ENCODE results near the gene SAC3D1. TPM values are rescaled to one million over a fixed set of nuclear protein-coding genes. Genes with fewer than 3 reads are reported as not detected.
"Not testable (repeated sequence)": the region's sequence is repeated elsewhere in the genome, so short reads cannot be mapped to it uniquely, and the experiment has no call there.

The SAC3D1 gene
- total RNA-seq, 1 donor from 2014 or later, result 8.5 TPM

- DNase-seq (ENCODE audit: low read depth in 2 of 2), result not testable (repeated sequence)
Measured at GRCh38 chr11:65023502-65023901, 17.5 kb upstream of the SAC3D1 start.

DNA sequence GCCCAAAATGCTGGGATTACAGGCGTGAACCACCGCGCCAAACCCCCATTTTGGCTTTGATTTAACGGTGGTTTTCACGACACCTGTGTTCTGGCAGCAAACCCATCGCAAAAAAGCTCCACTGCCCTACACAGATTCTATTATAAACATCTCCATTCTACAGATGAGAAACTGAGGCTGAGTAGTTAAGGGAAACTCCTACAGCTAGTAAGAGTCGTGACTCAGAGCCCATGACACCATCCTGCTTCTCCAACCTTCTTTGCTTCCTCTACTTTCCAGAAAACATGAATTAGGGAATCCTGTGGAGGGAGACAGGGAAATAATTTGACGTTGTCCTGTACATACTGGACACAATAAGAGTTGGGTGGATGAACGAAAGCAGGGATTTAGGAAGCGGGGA is 14.2 kb upstream of the SAC3D1 start:
- no peak for DNase-seq (ENCODE audit: low read depth in 2 of 2)

GRCh38 chr11:65027213-65028067 is 13.6 kb upstream of the SAC3D1 start, which contains the start of gene SNX15:
Gene SNX15, plus strand, starts transcription at chr11:65027439. Its CDS starts 99 bp downstream, at chr11:65027538.
- peak; percentile 93 to 97 for DNase-seq (ENCODE audit: low read depth in 2 of 2)

DNA sequence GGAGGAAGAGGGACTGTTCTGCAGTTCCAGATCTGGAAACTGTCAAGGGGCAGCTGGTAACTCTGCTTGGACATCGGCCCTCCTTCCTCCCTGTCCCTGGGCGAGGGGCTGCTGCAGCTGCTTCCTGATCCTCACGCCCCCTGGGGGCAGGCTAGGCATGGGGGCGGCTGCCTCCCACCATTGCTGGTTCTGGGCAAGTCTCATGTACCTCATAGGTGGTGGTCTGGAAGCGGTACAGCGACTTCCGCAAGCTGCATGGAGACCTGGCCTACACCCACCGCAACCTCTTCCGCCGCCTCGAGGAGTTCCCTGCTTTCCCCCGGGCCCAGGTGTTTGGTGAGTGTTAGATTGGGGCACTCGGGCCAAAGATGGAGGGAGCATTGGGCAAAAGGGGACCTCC is 8.8 kb upstream of the SAC3D1 start:
- no peak for DNase-seq (ENCODE audit: low read depth in 2 of 2)

DNA sequence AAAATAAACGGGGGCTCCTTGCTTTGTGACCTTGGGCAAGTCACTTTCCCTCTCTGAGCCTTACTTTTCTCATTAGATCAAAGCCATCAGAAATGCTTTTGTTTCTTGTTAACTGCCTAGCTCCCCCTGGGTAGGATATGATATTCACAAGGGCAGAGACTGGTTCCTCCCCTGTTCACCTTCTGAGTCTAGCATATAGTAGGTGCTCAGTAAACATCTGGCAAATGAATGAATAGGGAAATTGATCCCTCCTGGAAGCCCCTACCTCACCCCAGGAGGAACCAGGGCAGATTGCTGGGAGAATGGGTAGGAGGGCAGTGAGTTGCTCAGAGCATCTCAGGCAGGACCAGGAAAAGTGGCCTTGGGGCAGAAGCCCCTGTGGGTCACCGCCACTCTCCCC is 6.6 kb upstream of the SAC3D1 start:
- DNase-seq (ENCODE audit: low read depth in 2 of 2), result no peak

DNA sequence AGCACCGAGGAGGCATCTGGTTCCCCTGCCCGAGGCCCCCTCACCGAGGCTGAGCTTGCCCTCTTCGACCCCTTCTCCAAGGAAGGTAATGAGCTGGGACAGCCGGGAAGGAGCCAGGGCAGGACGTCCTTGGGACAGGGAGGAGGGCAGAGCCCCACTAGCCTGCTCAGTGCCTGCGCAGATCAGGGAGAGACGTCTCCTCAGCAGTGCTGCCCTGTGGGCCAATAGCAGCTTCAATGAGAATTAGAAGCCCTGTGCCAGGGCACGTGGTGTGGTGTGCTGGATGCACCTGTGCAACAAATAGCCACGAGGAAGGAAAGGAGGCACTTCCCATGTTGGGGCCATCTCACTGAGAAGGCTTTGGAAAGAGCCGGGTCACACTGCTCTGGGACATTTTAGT is 5.4 kb upstream of the SAC3D1 start:
- no peak for DNase-seq (ENCODE audit: low read depth in 2 of 2)

DNA sequence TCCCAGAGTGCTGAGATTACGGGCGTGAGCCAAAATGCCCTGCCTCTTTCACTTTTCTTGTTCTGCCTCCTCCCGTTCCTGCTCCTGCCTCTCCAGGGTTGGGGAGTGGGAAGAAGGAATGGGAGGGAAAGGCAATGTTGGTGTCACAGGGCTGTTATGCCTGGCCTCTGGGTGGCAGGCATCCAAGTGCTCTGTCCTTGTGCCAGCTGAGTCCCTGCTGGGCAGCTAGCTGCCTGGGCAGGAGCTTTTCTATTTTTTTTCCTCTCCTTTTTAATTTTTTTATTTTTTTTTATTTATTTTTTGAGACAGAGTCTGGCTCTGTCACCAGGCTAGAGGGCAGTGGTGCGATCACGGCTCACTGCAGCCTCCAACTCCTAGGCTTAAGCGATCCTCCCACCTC is 4.1 kb upstream of the SAC3D1 start:
- no peak for DNase-seq (ENCODE audit: low read depth in 2 of 2)

DNA sequence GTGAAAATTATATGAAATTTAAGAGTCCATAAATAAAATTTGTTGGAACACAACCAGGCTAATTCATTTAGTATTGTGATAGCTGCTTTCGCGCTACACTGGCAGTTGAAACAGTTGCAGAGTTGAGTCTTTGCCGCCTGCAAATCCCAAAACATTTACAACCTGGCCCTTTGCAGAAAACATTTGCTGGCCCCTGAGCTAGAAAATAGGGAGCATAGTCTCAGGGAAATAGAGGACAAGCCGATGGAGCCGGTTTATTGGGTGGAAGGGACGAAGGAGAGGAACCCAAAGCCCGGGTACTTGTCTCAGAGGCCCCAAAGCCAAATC is 527 bp upstream of the SAC3D1 start:
- DNase-seq (ENCODE audit: low read depth in 2 of 2), result no peak

DNA sequence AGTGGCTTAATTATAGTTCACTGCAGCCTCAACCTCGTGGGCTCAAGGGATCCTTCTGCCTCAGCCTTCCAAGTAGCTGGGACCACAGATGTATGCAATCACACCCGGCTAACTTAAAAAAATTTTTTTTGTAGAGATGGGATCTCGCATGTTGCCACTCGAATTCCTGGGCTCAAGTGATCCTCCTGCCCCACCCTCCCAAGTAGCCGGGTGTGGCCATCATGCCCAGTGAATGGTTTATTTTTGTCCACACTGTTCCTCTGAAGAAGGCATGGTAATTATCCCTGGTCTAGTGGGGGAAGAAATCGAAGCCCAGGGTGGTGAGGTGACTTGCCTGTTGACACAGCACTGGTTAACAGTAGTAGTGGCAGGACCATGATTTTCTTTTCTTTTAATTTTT is 1.9 kb downstream of the SAC3D1 start:
- DNase-seq (ENCODE audit: low read depth in 2 of 2), result no peak

GRCh38 chr11:65043881-65044501 is 3.0 kb downstream of the SAC3D1 start:
- no peak for DNase-seq (ENCODE audit: low read depth in 2 of 2)

DNA sequence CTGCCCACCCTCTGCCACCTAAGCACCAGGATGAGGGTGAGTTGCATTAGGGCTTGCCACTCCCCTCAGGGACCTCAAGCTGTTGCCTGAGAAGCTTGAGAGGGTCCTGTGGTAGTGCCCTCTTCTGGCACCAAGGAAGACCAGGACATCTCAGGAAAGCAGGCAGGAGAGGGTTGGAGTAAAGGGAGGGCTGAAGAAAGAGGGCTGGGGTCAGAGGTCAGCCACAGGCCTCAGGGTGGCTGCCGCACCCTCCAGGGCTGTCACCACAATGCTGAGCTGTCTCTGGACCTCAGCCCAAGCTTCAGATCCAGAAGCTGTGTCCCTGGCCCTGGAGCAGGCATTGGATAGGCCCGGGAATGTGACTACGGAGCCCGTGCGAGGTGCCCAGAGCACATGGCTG is 4.1 kb downstream of the SAC3D1 start:
- no peak for DNase-seq (ENCODE audit: low read depth in 2 of 2)

- no peak for DNase-seq (ENCODE audit: low read depth in 2 of 2)
Measured at GRCh38 chr11:65045728-65046127, 4.7 kb downstream of the SAC3D1 start.

- DNase-seq (ENCODE audit: low read depth in 2 of 2), result peak in 1 of 2 donors; percentile 17
Measured at GRCh38 chr11:65047581-65048422, 6.8 kb downstream of the SAC3D1 start.

- no peak for DNase-seq (ENCODE audit: low read depth in 2 of 2)
Measured at GRCh38 chr11:65051398-65051858, 10.4 kb downstream of the SAC3D1 start.

- DNase-seq (ENCODE audit: low read depth in 2 of 2), result no peak
Measured at GRCh38 chr11:65053827-65054508, 13.0 kb downstream of the SAC3D1 start.

DNA sequence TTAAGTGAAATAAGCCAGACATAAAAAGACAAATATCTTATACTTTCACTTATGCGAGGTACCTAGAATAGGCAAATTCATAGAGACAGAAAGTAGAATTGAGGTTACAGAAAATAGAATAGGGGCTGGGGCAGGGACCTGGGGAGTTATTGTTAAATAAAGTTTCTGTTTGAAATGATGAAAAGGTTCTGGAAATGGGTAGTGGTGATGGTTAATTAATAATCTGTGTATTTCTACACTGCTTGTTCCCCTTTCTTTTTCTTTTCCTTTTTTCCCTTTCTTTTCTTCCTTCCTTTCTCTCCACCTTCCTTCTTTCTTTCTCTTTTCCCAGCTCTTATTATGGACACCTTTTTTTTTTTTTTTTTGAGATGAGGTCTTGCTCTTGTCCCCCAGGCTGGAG is 14.5 kb downstream of the SAC3D1 start:
- DNase-seq (ENCODE audit: low read depth in 2 of 2), result no peak

- no peak for DNase-seq (ENCODE audit: low read depth in 2 of 2)
Measured at GRCh38 chr11:65056999-65057398, 16.0 kb downstream of the SAC3D1 start.

DNA sequence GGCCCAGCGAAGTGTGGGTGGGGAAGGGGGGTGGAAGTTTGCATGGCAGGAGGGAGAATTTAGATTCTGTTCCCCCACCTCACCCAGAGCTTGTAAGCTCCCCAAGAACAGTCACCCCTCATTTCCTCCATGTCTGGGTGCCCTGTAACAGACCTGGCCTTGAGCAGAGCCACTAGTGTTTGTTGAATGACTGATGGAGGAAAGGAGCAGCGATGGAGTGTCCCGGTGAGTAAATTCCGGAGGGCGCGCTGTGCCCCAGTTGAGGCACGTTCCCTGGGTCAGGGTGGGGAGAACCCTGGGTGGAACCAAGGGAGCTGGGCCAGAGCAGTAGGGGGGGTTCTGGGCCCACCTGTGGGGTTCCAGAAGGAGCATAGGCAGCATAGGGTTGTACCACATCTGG is 16.5 kb downstream of the SAC3D1 start:
- DNase-seq (ENCODE audit: low read depth in 2 of 2), result no peak

- no peak for DNase-seq (ENCODE audit: low read depth in 2 of 2)
Measured at GRCh38 chr11:65058012-65058411, 17.0 kb downstream of the SAC3D1 start.

- DNase-seq (ENCODE audit: low read depth in 2 of 2), result no peak
Measured at GRCh38 chr11:65058419-65059054, 17.5 kb downstream of the SAC3D1 start, which contains the start of gene NAALADL1. Gene NAALADL1, minus strand, starts transcription at chr11:65058553. Its CDS starts 32 bp downstream, at chr11:65058521.

GRCh38 chr11:65059523-65059922 is 18.5 kb downstream of the SAC3D1 start:
- DNase-seq (ENCODE audit: low read depth in 2 of 2), result no peak
